Keratinocyte (primary cell): ENCODE data around the gene PER1. TPM values are rescaled to one million over a fixed set of nuclear protein-coding genes. Genes with fewer than 3 reads are reported as not detected.

Experiments
- DNase-seq: peaks from one replicate; pipeline ENCODE4 v3.0.0-alpha.2; 2011; ENCODE audit warnings: low read depth, missing footprints, low spot score
- FAIRE-seq: peaks from 2 replicates; lab custom pipeline; 2011; peaks lifted over from hg19 to GRCh38; lab: Jason Lieb, UNC
- H2AFZ ChIP-seq: 2 replicates; pipeline ENCODE4 v1.6.0; 2012; ENCODE audit warnings: low read length, control low read depth, inconsistent platforms; ENCODE audit not compliant: control insufficient read depth
- H3K27ac ChIP-seq: 2 replicates; pipeline ENCODE4 v1.5.1; 2011; ENCODE audit warnings: low read length; ENCODE audit not compliant: control insufficient read depth, insufficient read depth
- H3K27me3 ChIP-seq: 3 replicates; pipeline ENCODE4 v1.6.0; 2011; ENCODE audit warnings: low read length; ENCODE audit not compliant: control insufficient read depth, insufficient read depth; ENCODE audit errors: extremely low read depth
- H3K36me3 ChIP-seq, 2 experiments: 2 replicates in 1 of 2; 3 replicates in 1 of 2; pipeline ENCODE4 v1.5.1; 2011; ENCODE audit warnings: low read length in 2 of 2, mild to moderate bottlenecking in 1 of 2; ENCODE audit not compliant: control insufficient read depth in 2 of 2, insufficient read depth in 2 of 2; ENCODE audit errors: extremely low read depth in 1 of 2
- H3K4me1 ChIP-seq: 3 replicates; pipeline ENCODE4 v1.5.1; 2011; ENCODE audit warnings: low read length; ENCODE audit not compliant: control insufficient read depth, insufficient read depth; ENCODE audit errors: extremely low read depth
- H3K4me2 ChIP-seq: 3 replicates; pipeline ENCODE4 v1.6.0; 2011; ENCODE audit warnings: low read depth, low read length; ENCODE audit not compliant: control insufficient read depth, insufficient read depth; ENCODE audit errors: extremely low read depth
- H3K4me3 ChIP-seq, 3 experiments: fragments of 200-600 bp in 1 of 3; sonication (generic) in 1 of 3; 2 replicates in 2 of 3; 3 replicates in 1 of 3; pipeline ENCODE4 v1.5.1; 2011 to 2016; ENCODE audit warnings: low read length in 3 of 3, mild to moderate bottlenecking in 3 of 3, control low read depth in 2 of 3, inconsistent platforms in 1 of 3, low read depth in 1 of 3, mixed read lengths in 1 of 3, mixed run types in 1 of 3, moderate library complexity in 1 of 3; ENCODE audit not compliant: control insufficient read depth in 2 of 3, insufficient read depth in 2 of 3; ENCODE audit errors: extremely low read depth in 1 of 3
- H3K79me2 ChIP-seq: 2 replicates; pipeline ENCODE4 v1.6.0; 2012; ENCODE audit warnings: low read length; ENCODE audit not compliant: control insufficient read depth, insufficient read depth
- H3K9ac ChIP-seq: 3 replicates; pipeline ENCODE4 v1.6.0; 2011; ENCODE audit warnings: low read length; ENCODE audit not compliant: control insufficient read depth, insufficient read depth; ENCODE audit errors: extremely low read depth
- H3K9me1 ChIP-seq: 3 replicates; pipeline ENCODE4 v1.6.0; 2011; ENCODE audit warnings: low read length; ENCODE audit not compliant: control insufficient read depth, insufficient read depth; ENCODE audit errors: extremely low read depth
- H3K9me3 ChIP-seq: 2 replicates; pipeline ENCODE4 v1.5.1; 2012; ENCODE audit warnings: low read depth, low read length; ENCODE audit not compliant: control insufficient read depth
- H4K20me1 ChIP-seq: 3 replicates; pipeline ENCODE4 v1.6.0; 2011; ENCODE audit warnings: low read length; ENCODE audit not compliant: control insufficient read depth, insufficient read depth; ENCODE audit errors: extremely low read depth
- CTCF ChIP-seq, 3 experiments: IDR thresholded peaks in 1 of 3; conservative IDR thresholded peaks in 1 of 3; optimal IDR thresholded peaks in 1 of 3; 2 replicates in 2 of 3; 3 replicates in 1 of 3; pipeline versions ENCODE3 to v1.5.1; 2011; ENCODE audit warnings: low read length in 3 of 3, mild to moderate bottlenecking in 3 of 3, moderate library complexity in 2 of 3, control low read depth in 1 of 3, inconsistent platforms in 1 of 3; ENCODE audit not compliant: insufficient read depth in 2 of 3; ENCODE audit errors: extremely low read depth in 1 of 3
- EZH2 ChIP-seq: IDR thresholded peaks from one replicate; pipeline ENCODE4 v1.6.1; 2012; ENCODE audit warnings: inconsistent platforms, mild to moderate bottlenecking, low read length, moderate library complexity
- dilution Hi-C: fragments of 300-500 bp; cut with MboI; formaldehyde crosslinking; loops from one replicate; pipeline ENCODE4 v1.7.0; 2020; ENCODE audit warnings: low sequenced_read_pairs; ENCODE audit not compliant: extremely low pct_ligation_motif_present
- polyA plus RNA-seq, 5 experiments: library from polyadenylated mRNA; depleted of rRNA in 3 of 5; stranded (reverse) in 3 of 5; stranded (forward) in 1 of 5; unstranded in 1 of 5; fragments of >200 nt; gene quantifications; 1 replicate in 1 of 5; 2 replicates in 3 of 5; 3 replicates in 1 of 5; pipeline versions ENCODE4 v1.2.1 to v1.2.3, GENCODE V29; 2011 to 2012; ENCODE audit warnings: missing spikeins in 2 of 5, low read depth in 1 of 5, low replicate concordance in 1 of 5

Gene PER1
- polyA plus RNA-seq, 1 donor (not counting 4 experiments of a cell fraction or from before 2014, with no cell fraction given) = 15.1 TPM

GRCh38 chr17:8125947-8126490, 26.2 kb downstream of the PER1 start:
- dilution Hi-C loops = no loop called here
- Histone ChIP-seq H3K27ac (peak overlapping the region; percentile 5), H3K36me3 (no peaks in the 10 kb centered on the region), H3K4me1 (peaks cover 36% of the 10 kb centered on the region), H3K9ac (peak overlapping the region; percentile 72), H3K9me1 (peaks cover 3% of the 10 kb centered on the region), H3K9me3 (no peaks in the 10 kb centered on the region), H2AFZ (peak overlapping the region; percentile 99), H3K4me2 (peak overlapping the region; percentile 92), H3K79me2 (no peaks in the 10 kb centered on the region), H3K27me3 (peaks cover 26% of the 10 kb centered on the region), H3K4me3 (peak overlapping the region; percentile 53 to 93 (median 93)), H4K20me1 (peaks cover 2% of the 10 kb centered on the region)
- FAIRE-seq (no peak), DNase-seq (no peak)
- no peak for TF ChIP-seq CTCF (optimal IDR thresholded peaks at IDR 0.05 in 1 of 3, IDR thresholded peaks at IDR 0.05 in 1 of 3, conservative IDR thresholded peaks at IDR 0.05 in 1 of 3; ENCODE audit: extremely low read depth in 1 of 3, insufficient read depth in 2 of 3, low read length in 3 of 3)
- TF ChIP-seq EZH2 = no peak

GRCh38 chr17:8125154-8125946, 26.9 kb downstream of the PER1 start:
- DNase-seq (no peak), FAIRE-seq (no peak)
- Histone ChIP-seq H3K9me1 (peaks cover 3% of the 10 kb centered on the region), H3K79me2 (no peaks in the 10 kb centered on the region), H3K36me3 (no peaks in the 10 kb centered on the region), H3K9me3 (no peaks in the 10 kb centered on the region), H2AFZ (no peak overlapping the region), H3K4me1 (peaks cover 38% of the 10 kb centered on the region), H4K20me1 (peaks cover 2% of the 10 kb centered on the region), H3K4me2 (peak overlapping the region; percentile 92), H3K27ac (no peak overlapping the region), H3K9ac (peak overlapping the region; percentile 72), H3K4me3 (peak overlapping the region; percentile 53 to 93 (median 93)), H3K27me3 (peaks cover 26% of the 10 kb centered on the region)
- TF ChIP-seq CTCF (optimal IDR thresholded peaks at IDR 0.05 in 1 of 3, IDR thresholded peaks at IDR 0.05 in 1 of 3, conservative IDR thresholded peaks at IDR 0.05 in 1 of 3; ENCODE audit: extremely low read depth in 1 of 3, insufficient read depth in 2 of 3, low read length in 3 of 3) = no peak
- no peak for TF ChIP-seq EZH2
- dilution Hi-C loops = no loop called here
